WTC11 (cell line): ENCODE data around the gene SETD4.

Experiments used
- CREB1 ChIP-seq: sonication (generic); formaldehyde crosslinking; IDR thresholded peaks from 2 replicates; pipeline ENCODE4 v1.8.0; 2023; ENCODE audit warnings: mild to moderate bottlenecking, missing genetic modification reagents
- CREM ChIP-seq: sonication (generic); formaldehyde crosslinking; IDR thresholded peaks from 2 replicates; pipeline ENCODE4 v1.8.1; 2022; ENCODE audit warnings: mild to moderate bottlenecking, missing genetic modification reagents, moderate library complexity
- CTCF ChIP-seq: fragments of 200-600 bp; IDR thresholded peaks from 2 replicates; pipeline ENCODE4 v1.8.0; 2022; ENCODE audit warnings: antibody characterized with exemption
- E2F5 ChIP-seq: sonication (generic); formaldehyde crosslinking; IDR thresholded peaks from 2 replicates; pipeline ENCODE4 v1.8.1; 2022; ENCODE audit warnings: mild to moderate bottlenecking, moderate library complexity, missing genetic modification reagents
- ELF4 ChIP-seq: sonication (generic); formaldehyde crosslinking; IDR thresholded peaks from 2 replicates; pipeline ENCODE4 v1.8.1; 2022; ENCODE audit warnings: low read depth, mild to moderate bottlenecking, moderate library complexity, missing genetic modification reagents
- ETV6 ChIP-seq: sonication (generic); formaldehyde crosslinking; IDR thresholded peaks from 2 replicates; pipeline ENCODE4 v1.8.1; 2022; ENCODE audit warnings: mild to moderate bottlenecking, missing genetic modification reagents
- MYBL2 ChIP-seq: sonication (generic); formaldehyde crosslinking; IDR thresholded peaks from 2 replicates; pipeline ENCODE4 v1.8.1; 2023; ENCODE audit warnings: mild to moderate bottlenecking, moderate library complexity, missing genetic modification reagents
- NR2C2 ChIP-seq: sonication (generic); formaldehyde crosslinking; IDR thresholded peaks from 2 replicates; pipeline ENCODE4 v1.8.0; 2022; ENCODE audit warnings: mild to moderate bottlenecking, missing genetic modification reagents
- OVOL2 ChIP-seq: fragments of 250-450 bp; sonication (Bioruptor Pico); IDR thresholded peaks from 2 replicates; pipeline ENCODE4 v1.9.0; 2021; ENCODE audit warnings: mild to moderate bottlenecking, borderline replicate concordance
- SMAD4 ChIP-seq: sonication (generic); formaldehyde crosslinking; IDR thresholded peaks from 2 replicates; pipeline ENCODE4 v1.8.0; 2022; ENCODE audit warnings: mild to moderate bottlenecking, missing genetic modification reagents
- TCF7 ChIP-seq: sonication (generic); formaldehyde crosslinking; IDR thresholded peaks from 2 replicates; pipeline ENCODE4 v1.8.0; 2022; ENCODE audit warnings: mild to moderate bottlenecking, low read depth, missing genetic modification reagents, moderate library complexity
- USF1 ChIP-seq: sonication (generic); formaldehyde crosslinking; IDR thresholded peaks from 2 replicates; pipeline ENCODE4 v1.8.0; 2022; ENCODE audit warnings: mild to moderate bottlenecking, missing genetic modification reagents
- USF2 ChIP-seq: sonication (generic); formaldehyde crosslinking; IDR thresholded peaks from 2 replicates; pipeline ENCODE4 v1.8.1; 2023; ENCODE audit warnings: mild to moderate bottlenecking, missing genetic modification reagents, moderate library complexity
- ZBTB21 ChIP-seq: sonication (generic); formaldehyde crosslinking; IDR thresholded peaks from 2 replicates; pipeline ENCODE4 v1.8.1; 2023; ENCODE audit warnings: mild to moderate bottlenecking, missing genetic modification reagents, borderline replicate concordance

- TF ChIP-seq ELF4 (CRISPR knock-in tag) (no peak), OVOL2 (CRISPR knock-in tag) (no peak), CTCF (no peak), E2F5 (CRISPR knock-in tag) (no peak), SMAD4 (CRISPR knock-in tag) (no peak), NR2C2 (no peak), CREB1 (CRISPR knock-in tag) (no peak), USF2 (no peak), ZBTB21 (CRISPR knock-in tag) (no peak), CREM (no peak), ETV6 (no peak), MYBL2 (no peak), TCF7 (CRISPR knock-in tag) (no peak), USF1 (CRISPR knock-in tag) (no peak)
Measured at GRCh38 chr21:35984654-35985361, 75.5 kb downstream of the SETD4 start.
